Measurements from ENCODE around the gene UBE2S.

UBE2S gene

GRCh38 chr19:55365245-55365644 is 42.3 kb downstream of the UBE2S start:
- H3K9ac ChIP-seq (ENCODE audit: low read length): no peak overlapping the region
- peaks cover 4% of the 10 kb centered on the region for H3K4me1 ChIP-seq (ENCODE audit: control insufficient read depth, low read depth, low read length)
- peaks cover 24% of the 10 kb centered on the region for H3K27me3 ChIP-seq (ENCODE audit: control insufficient read depth, insufficient read depth, low read length)
- H3K36me3 ChIP-seq (ENCODE audit: control insufficient read depth, low read depth, low read length): no peaks in the 10 kb centered on the region
- H3K27ac ChIP-seq (ENCODE audit: low read length): no peak overlapping the region
- H3K4me3 ChIP-seq (ENCODE audit: low read length): no peak overlapping the region
- H3K9me3 ChIP-seq (ENCODE audit: control insufficient read depth, low read depth, low read length): no peaks in the 10 kb centered on the region

GRCh38 chr19:55362990-55363716 is 44.4 kb downstream of the UBE2S start, which contains the start of gene GARIN5B:
TSS of gene GARIN5B (minus strand) at chr19:55363260. CDS start at chr19:55363066, 194 bp downstream.
- no peak within 1 kb of the TSS for H3K4me3 ChIP-seq (ENCODE audit: low read length)
- H3K9me3 ChIP-seq (ENCODE audit: control insufficient read depth, low read depth, low read length): no peaks in the 10 kb centered on the region
- no peak within 1 kb of the TSS for H3K9ac ChIP-seq (ENCODE audit: low read length)
- peaks cover 4% of the 10 kb centered on the region for H3K4me1 ChIP-seq (ENCODE audit: control insufficient read depth, low read depth, low read length)
- H3K36me3 ChIP-seq (ENCODE audit: control insufficient read depth, low read depth, low read length): no peaks in the 10 kb centered on the region
- H3K27ac ChIP-seq (ENCODE audit: low read length): no peak within 1 kb of the TSS
- peaks cover 10% of the 10 kb centered on the region for H3K27me3 ChIP-seq (ENCODE audit: control insufficient read depth, insufficient read depth, low read length)

DNA sequence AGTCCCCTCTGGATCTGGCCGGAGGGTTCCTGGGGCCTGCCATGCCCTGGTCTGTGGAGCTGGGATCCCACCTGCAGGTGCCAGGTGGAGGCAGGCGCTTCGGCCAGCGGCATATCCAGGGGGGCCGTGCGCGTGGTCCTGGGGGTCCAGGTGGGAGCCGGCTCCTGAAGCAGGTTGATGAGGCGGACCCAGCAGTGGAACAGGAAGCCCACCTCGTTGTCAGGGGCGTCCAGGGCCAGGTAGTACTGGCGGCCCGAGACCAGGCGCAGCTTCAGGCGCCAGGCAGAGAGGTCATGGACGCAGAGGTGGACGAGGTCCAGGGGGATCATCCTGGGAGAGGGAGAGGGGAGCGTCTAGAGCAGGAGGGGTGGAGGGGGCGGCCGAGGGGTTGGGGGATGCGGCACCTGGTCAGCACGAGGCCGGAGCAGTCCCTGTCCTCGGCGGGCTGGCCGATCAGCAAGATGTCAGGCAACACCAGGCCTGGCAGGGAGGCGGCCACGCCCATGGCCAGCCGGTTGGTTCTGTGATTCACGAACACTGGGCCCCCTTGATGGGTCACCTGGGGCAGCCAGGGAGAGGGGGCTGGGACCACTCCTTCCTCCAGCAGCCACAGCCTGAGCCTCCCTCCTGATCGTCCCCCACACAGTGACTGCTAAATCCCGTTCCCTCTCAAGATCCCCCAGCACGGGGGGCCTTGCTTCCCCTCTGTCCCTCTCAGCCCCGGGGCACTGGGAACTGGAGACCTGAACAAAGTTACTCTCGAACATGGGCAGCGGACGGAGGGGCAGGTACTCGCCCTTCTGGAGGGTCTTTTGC is 45.2 kb downstream of the UBE2S start:
- H3K27ac ChIP-seq (ENCODE audit: low read length): no peak overlapping the region
- H3K9ac ChIP-seq (ENCODE audit: low read length): no peak overlapping the region
- no peaks in the 10 kb centered on the region for H3K9me3 ChIP-seq (ENCODE audit: control insufficient read depth, low read depth, low read length)
- H3K4me1 ChIP-seq (ENCODE audit: control insufficient read depth, low read depth, low read length): peaks cover 4% of the 10 kb centered on the region
- no peak overlapping the region for H3K4me3 ChIP-seq (ENCODE audit: low read length)
- no peaks in the 10 kb centered on the region for H3K36me3 ChIP-seq (ENCODE audit: control insufficient read depth, low read depth, low read length)
- H3K27me3 ChIP-seq (ENCODE audit: control insufficient read depth, insufficient read depth, low read length): peaks cover 5% of the 10 kb centered on the region

- no peak overlapping the region for H3K27ac ChIP-seq (ENCODE audit: low read length)
- H3K4me1 ChIP-seq (ENCODE audit: control insufficient read depth, low read depth, low read length): peaks cover 4% of the 10 kb centered on the region
- no peaks in the 10 kb centered on the region for H3K36me3 ChIP-seq (ENCODE audit: control insufficient read depth, low read depth, low read length)
- H3K4me3 ChIP-seq (ENCODE audit: low read length): no peak overlapping the region
- H3K9me3 ChIP-seq (ENCODE audit: control insufficient read depth, low read depth, low read length): no peaks in the 10 kb centered on the region
- H3K27me3 ChIP-seq (ENCODE audit: control insufficient read depth, insufficient read depth, low read length): peaks cover 20% of the 10 kb centered on the region
- H3K9ac ChIP-seq (ENCODE audit: low read length): no peak overlapping the region
Observed at GRCh38 chr19:55360902-55361301, 46.7 kb downstream of the UBE2S start.

DNA sequence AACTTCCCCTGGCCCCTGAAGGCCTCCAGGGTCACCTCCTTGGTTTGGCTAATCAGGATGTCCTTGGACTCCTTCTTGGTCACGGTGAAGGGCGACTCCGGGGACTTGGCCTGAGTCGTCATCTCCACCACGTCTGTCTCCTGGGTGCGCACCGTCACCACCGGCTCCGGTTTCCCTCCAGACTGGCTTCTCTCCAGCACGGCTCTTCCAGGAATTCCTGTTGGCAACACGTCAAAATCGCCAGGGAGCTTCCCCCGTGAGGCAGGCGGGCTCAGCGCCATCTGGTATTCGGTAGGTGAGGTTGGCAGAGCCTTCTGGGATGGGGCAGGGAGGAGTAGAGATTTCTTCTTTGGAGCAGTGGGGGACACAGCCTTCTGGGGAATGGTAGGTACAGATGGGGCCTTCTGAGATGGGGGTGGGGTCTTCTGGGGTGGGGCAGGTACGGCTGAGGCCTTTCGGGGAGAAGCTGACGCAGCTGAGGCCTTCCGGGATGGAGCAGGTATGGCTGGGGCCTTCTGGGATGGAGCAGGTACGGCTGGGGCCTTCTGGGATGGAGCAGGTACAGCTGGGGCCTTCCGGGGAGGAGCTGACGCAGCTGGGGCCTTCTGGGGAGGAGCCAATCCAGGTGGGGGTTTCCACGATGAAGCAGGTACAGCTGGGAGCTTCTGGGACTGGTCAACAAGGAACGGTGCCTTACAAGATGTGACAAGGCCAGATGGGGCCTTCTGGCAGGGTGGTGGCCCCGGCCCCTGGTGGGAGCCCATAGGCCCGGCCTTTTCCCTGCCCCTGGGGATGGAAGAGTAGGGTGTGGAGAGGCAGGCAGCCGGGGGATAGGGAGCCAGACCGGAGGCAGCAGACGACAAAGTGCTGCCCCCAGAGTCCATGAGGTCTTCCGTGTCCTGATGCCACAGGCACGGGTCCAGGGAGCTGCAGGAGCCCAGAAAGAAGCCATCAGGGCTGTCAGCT is 48.4 kb downstream of the UBE2S start:
- H3K4me3 ChIP-seq (ENCODE audit: low read length): no peak overlapping the region
- H3K9me3 ChIP-seq (ENCODE audit: control insufficient read depth, low read depth, low read length): no peaks in the 10 kb centered on the region
- H3K27ac ChIP-seq (ENCODE audit: low read length): no peak overlapping the region
- H3K9ac ChIP-seq (ENCODE audit: low read length): no peak overlapping the region
- peaks cover 4% of the 10 kb centered on the region for H3K4me1 ChIP-seq (ENCODE audit: control insufficient read depth, low read depth, low read length)
- no peaks in the 10 kb centered on the region for H3K36me3 ChIP-seq (ENCODE audit: control insufficient read depth, low read depth, low read length)
- peaks cover 35% of the 10 kb centered on the region for H3K27me3 ChIP-seq (ENCODE audit: control insufficient read depth, insufficient read depth, low read length)

GRCh38 chr19:55358493-55358892 is 49.1 kb downstream of the UBE2S start:
- Histone ChIP-seq H3K4me3 (ENCODE audit: low read length) (no peak overlapping the region), H3K4me1 (ENCODE audit: control insufficient read depth, low read depth, low read length) (peaks cover 6% of the 10 kb centered on the region), H3K27me3 (ENCODE audit: control insufficient read depth, insufficient read depth, low read length) (peaks cover 36% of the 10 kb centered on the region), H3K9ac (ENCODE audit: low read length) (no peak overlapping the region), H3K27ac (ENCODE audit: low read length) (no peak overlapping the region), H3K9me3 (ENCODE audit: control insufficient read depth, low read depth, low read length) (no peaks in the 10 kb centered on the region), H3K36me3 (ENCODE audit: control insufficient read depth, low read depth, low read length) (no peaks in the 10 kb centered on the region)

GRCh38 chr19:55355213-55355821 is 52.3 kb downstream of the UBE2S start:
- Histone ChIP-seq H3K27ac (ENCODE audit: low read length) (no peak overlapping the region), H3K9ac (ENCODE audit: low read length) (no peak overlapping the region), H3K36me3 (ENCODE audit: control insufficient read depth, low read depth, low read length) (no peaks in the 10 kb centered on the region), H3K4me3 (ENCODE audit: low read length) (no peak overlapping the region), H3K4me1 (ENCODE audit: control insufficient read depth, low read depth, low read length) (peaks cover 10% of the 10 kb centered on the region), H3K27me3 (ENCODE audit: control insufficient read depth, insufficient read depth, low read length) (peaks cover 63% of the 10 kb centered on the region), H3K9me3 (ENCODE audit: control insufficient read depth, low read depth, low read length) (no peaks in the 10 kb centered on the region)

DNA sequence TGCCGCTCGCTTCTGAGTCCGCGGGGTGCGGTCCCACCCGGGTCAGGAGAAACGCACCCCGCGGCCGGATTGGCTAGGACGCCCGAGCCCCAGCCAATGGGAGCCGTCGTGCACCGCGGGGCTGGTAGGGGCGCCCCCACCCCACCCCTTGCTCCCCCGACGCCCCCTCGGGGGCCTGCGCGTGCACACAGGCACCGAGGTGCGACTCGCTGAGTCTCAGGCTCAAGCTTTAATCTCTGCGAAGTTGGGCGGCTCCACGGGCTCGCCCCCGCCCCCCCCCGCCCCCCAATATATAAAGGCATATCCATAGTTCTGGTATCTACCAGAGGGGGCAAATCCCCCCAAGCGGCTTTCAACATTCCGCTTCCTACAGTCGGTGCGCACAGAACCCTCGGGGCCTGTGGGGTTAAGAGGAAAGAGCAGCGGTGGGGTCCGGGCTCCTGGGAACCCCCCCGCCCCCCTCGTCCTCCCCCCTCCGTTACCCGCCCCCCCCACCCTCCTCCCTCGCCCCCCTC is 52.8 kb downstream of the UBE2S start, which contains the start of gene COX6B2:
Gene COX6B2 (minus strand): TSS at position 22 of the 515 bp plus-strand sequence. CDS start 198 bp downstream, outside the sequence.
- Histone ChIP-seq H3K27me3 (ENCODE audit: control insufficient read depth, insufficient read depth, low read length) (peaks cover 63% of the 10 kb centered on the region), H3K36me3 (ENCODE audit: control insufficient read depth, low read depth, low read length) (no peaks in the 10 kb centered on the region), H3K4me3 (ENCODE audit: low read length) (peak within 1 kb of the TSS; percentile 68), H3K9me3 (ENCODE audit: control insufficient read depth, low read depth, low read length) (no peaks in the 10 kb centered on the region), H3K9ac (ENCODE audit: low read length) (no peak within 1 kb of the TSS), H3K27ac (ENCODE audit: low read length) (no peak within 1 kb of the TSS), H3K4me1 (ENCODE audit: control insufficient read depth, low read depth, low read length) (peaks cover 10% of the 10 kb centered on the region)

GRCh38 chr19:55353803-55354697 is 53.5 kb downstream of the UBE2S start:
- H3K4me1 ChIP-seq (ENCODE audit: control insufficient read depth, low read depth, low read length): peaks cover 12% of the 10 kb centered on the region
- peak overlapping the region; percentile 68 for H3K4me3 ChIP-seq (ENCODE audit: low read length)
- H3K9ac ChIP-seq (ENCODE audit: low read length): no peak overlapping the region
- H3K27ac ChIP-seq (ENCODE audit: low read length): no peak overlapping the region
- no peaks in the 10 kb centered on the region for H3K9me3 ChIP-seq (ENCODE audit: control insufficient read depth, low read depth, low read length)
- peaks cover 63% of the 10 kb centered on the region for H3K27me3 ChIP-seq (ENCODE audit: control insufficient read depth, insufficient read depth, low read length)
- no peaks in the 10 kb centered on the region for H3K36me3 ChIP-seq (ENCODE audit: control insufficient read depth, low read depth, low read length)

GRCh38 chr19:55353356-55353802 is 54.2 kb downstream of the UBE2S start:
- H3K9ac ChIP-seq (ENCODE audit: low read length): no peak overlapping the region
- H3K36me3 ChIP-seq (ENCODE audit: control insufficient read depth, low read depth, low read length): no peaks in the 10 kb centered on the region
- peak overlapping the region; percentile 68 for H3K4me3 ChIP-seq (ENCODE audit: low read length)
- H3K9me3 ChIP-seq (ENCODE audit: control insufficient read depth, low read depth, low read length): no peaks in the 10 kb centered on the region
- H3K4me1 ChIP-seq (ENCODE audit: control insufficient read depth, low read depth, low read length): peaks cover 19% of the 10 kb centered on the region
- H3K27me3 ChIP-seq (ENCODE audit: control insufficient read depth, insufficient read depth, low read length): peaks cover 63% of the 10 kb centered on the region
- H3K27ac ChIP-seq (ENCODE audit: low read length): no peak overlapping the region
